ENCODE results near the gene PLEKHH3.
"Not testable (repeated sequence)": the region's sequence is repeated elsewhere in the genome, so short reads cannot be mapped to it uniquely, and the experiment has no call there.

DNA sequence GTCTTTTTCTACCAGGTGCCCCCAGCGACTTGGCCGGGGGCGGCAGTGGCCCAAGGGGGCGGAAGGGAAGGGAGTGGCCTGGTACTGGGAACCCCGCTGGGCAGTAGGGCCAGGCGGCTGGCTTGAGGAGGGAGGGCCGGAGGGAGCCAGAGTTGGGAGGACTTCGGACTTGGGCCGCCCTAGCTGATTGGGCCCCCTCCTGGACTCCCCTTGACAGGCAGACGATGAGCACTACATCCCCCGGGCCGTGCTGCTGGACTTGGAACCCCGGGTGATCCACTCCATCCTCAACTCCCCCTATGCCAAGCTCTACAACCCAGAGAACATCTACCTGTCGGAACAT is 16.9 kb downstream of the PLEKHH3 start:
- TF ChIP-seq, protein P1, sequence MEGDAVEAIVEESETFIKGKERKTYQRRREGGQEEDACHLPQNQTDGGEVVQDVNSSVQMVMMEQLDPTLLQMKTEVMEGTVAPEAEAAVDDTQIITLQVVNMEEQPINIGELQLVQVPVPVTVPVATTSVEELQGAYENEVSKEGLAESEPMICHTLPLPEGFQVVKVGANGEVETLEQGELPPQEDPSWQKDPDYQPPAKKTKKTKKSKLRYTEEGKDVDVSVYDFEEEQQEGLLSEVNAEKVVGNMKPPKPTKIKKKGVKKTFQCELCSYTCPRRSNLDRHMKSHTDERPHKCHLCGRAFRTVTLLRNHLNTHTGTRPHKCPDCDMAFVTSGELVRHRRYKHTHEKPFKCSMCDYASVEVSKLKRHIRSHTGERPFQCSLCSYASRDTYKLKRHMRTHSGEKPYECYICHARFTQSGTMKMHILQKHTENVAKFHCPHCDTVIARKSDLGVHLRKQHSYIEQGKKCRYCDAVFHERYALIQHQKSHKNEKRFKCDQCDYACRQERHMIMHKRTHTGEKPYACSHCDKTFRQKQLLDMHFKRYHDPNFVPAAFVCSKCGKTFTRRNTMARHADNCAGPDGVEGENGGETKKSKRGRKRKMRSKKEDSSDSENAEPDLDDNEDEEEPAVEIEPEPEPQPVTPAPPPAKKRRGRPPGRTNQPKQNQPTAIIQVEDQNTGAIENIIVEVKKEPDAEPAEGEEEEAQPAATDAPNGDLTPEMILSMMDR (IDR thresholded peaks at IDR 0.05 in 8 of 11, conservative IDR thresholded peaks at IDR 0.05 in 3 of 11) = not testable (repeated sequence)
- not testable (repeated sequence) for TF ChIP-seq POLR2AphosphoS5 (IDR thresholded peaks at IDR 0.05)

Measured in spleen (tissue), 7 donors.